HEK293T (cell line): Measurements from ENCODE around the gene NAGK.
"Not testable (repeated sequence)": the region's sequence is repeated elsewhere in the genome, so short reads cannot be mapped to it uniquely, and the experiment has no call there.

Experiments used
- CTCF ChIA-PET: fragments of 350-600 bp; formaldehyde crosslinking; extraction: SDS; loops from one replicate; lab custom pipeline; 2021; ENCODE audit warnings: antibody characterized with exemption, inconsistent platforms; lab: Yijun Ruan, JAX
- POLR2A ChIA-PET: fragments of 350-600 bp; formaldehyde crosslinking; extraction: SDS; loops from one replicate; lab custom pipeline; 2020; ENCODE audit warnings: antibody characterized with exemption, inconsistent platforms; lab: Yijun Ruan, JAX
- DNase-seq: peaks from one replicate; pipeline ENCODE4 v3.0.0; 2012; ENCODE audit warnings: mixed read lengths; ENCODE audit errors: extremely low spot score
- ARNT ChIP-seq: fragments of 450-650 bp; IDR thresholded peaks from 2 replicates; pipeline ENCODE4 v1.6.1; 2017; ENCODE audit warnings: mild to moderate bottlenecking
- BHLHE40 ChIP-seq: fragments of 450-650 bp; IDR thresholded peaks from 2 replicates; pipeline ENCODE4 v1.6.1; 2016; ENCODE audit warnings: mild to moderate bottlenecking, moderate library complexity, borderline replicate concordance
- CTBP1 ChIP-seq: fragments of 450-650 bp; IDR thresholded peaks from 2 replicates; pipeline ENCODE4 v1.6.1; 2016; ENCODE audit warnings: borderline replicate concordance
- ELF4 ChIP-seq: fragments of 450-650 bp; IDR thresholded peaks from 2 replicates; pipeline ENCODE4 v1.6.1; 2017; ENCODE audit warnings: antibody characterized with exemption
- FOXA1 ChIP-seq: fragments of 450-650 bp; IDR thresholded peaks from 2 replicates; pipeline ENCODE4 v1.6.1; 2016; ENCODE audit warnings: mild to moderate bottlenecking
- FOXK2 ChIP-seq: fragments of 450-650 bp; IDR thresholded peaks from 2 replicates; pipeline ENCODE4 v1.6.1; 2016; ENCODE audit warnings: mild to moderate bottlenecking
- FOXM1 ChIP-seq: fragments of 450-650 bp; IDR thresholded peaks from 2 replicates; pipeline ENCODE4 v1.6.1; 2017; ENCODE audit warnings: mild to moderate bottlenecking, borderline replicate concordance
- HDGF ChIP-seq: fragments of 450-650 bp; IDR thresholded peaks from 2 replicates; pipeline ENCODE4 v1.6.1; 2017; ENCODE audit warnings: antibody characterized with exemption, borderline replicate concordance
- L3MBTL2 ChIP-seq: fragments of 450-650 bp; conservative IDR thresholded peaks from 2 replicates; pipeline ENCODE4 v1.6.1; 2016; ENCODE audit warnings: mild to moderate bottlenecking
- NFRKB ChIP-seq: fragments of 450-650 bp; IDR thresholded peaks from 2 replicates; pipeline ENCODE4 v1.6.1; 2016; ENCODE audit warnings: mild to moderate bottlenecking, moderate library complexity
- SP1 ChIP-seq: fragments of 450-650 bp; IDR thresholded peaks from 2 replicates; pipeline ENCODE4 v1.6.1; 2017
- SUZ12 ChIP-seq: fragments of 450-650 bp; IDR thresholded peaks from 2 replicates; pipeline ENCODE4 v1.6.1; 2016; ENCODE audit warnings: mild to moderate bottlenecking
- TARDBP ChIP-seq: fragments of 450-650 bp; IDR thresholded peaks from 2 replicates; pipeline ENCODE4 v1.6.1; 2016

NAGK gene

GRCh38 chr2:71082402-71083252, 14.2 kb downstream of the NAGK start:
- TF ChIP-seq FOXK2 (no peak), HDGF (no peak), FOXM1 (no peak), SUZ12 (no peak), FOXA1 (no peak)
- ChIA-PET CTCF (interaction anchor here (0.5 to 1.6 kb wide), 2 partner anchors 13 to 19 kb away, joined by 3 to 4 read pairs; no protein-coding TSS in a partner anchor), POLR2A (no interaction called here)
- no peak for DNase-seq

- CTCF ChIA-PET, DNase-seq: not testable (repeated sequence)
- POLR2A ChIA-PET: interaction anchor here (0.6 kb wide), 1 partner anchor 15 kb away, joined by 3 read pairs; the partner anchor contains the start of gene NAGK
Observed at GRCh38 chr2:71083297-71083696, 14.8 kb downstream of the NAGK start.

- CTCF ChIA-PET: not testable (repeated sequence)
Observed at GRCh38 chr2:71083752-71084312, 15.4 kb downstream of the NAGK start.

GRCh38 chr2:71085325-71086003, 17.0 kb downstream of the NAGK start:
- POLR2A ChIA-PET, DNase-seq, CTCF ChIA-PET: not testable (repeated sequence)

More at GRCh38 chr2:71083752-71084312, 15.4 kb downstream of the NAGK start:
- POLR2A ChIA-PET: interaction anchor here (0.6 kb wide), 1 partner anchor 16 kb away, joined by 3 read pairs; the partner anchor contains the start of gene NAGK
- not testable (repeated sequence) for DNase-seq

GRCh38 chr2:71089475-71089874, 21.0 kb downstream of the NAGK start:
- CTCF ChIA-PET, DNase-seq, POLR2A ChIA-PET: not testable (repeated sequence)

GRCh38 chr2:71091808-71092207, 23.4 kb downstream of the NAGK start:
- not testable (repeated sequence) for DNase-seq
- ChIA-PET CTCF (interaction anchor here (1.2 kb wide), 2 partner anchors 9 to 22 kb away, joined by 4 to 5 read pairs; no protein-coding TSS in a partner anchor), POLR2A (interaction anchor here (1.5 kb wide), 1 partner anchor 24 kb away, joined by 6 read pairs; the partner anchor contains the start of gene NAGK)

- CTCF ChIA-PET, POLR2A ChIA-PET: not testable (repeated sequence)
Observed at GRCh38 chr2:71092491-71093260, 24.2 kb downstream of the NAGK start.

GRCh38 chr2:71100195-71100964, 31.9 kb downstream of the NAGK start:
- POLR2A ChIA-PET: interaction anchor here (1.0 to 2.9 kb wide), 3 partner anchors 29 to 32 kb away, joined by 3 to 11 read pairs (median 3); partner anchors contain the start of genes MPHOSPH10 and NAGK
- TF ChIP-seq SP1: no peak
- TF ChIP-seq NFRKB: 0 out of 2 replicates have a peak, but pooled peaks have one; percentile 32
- TF ChIP-seq ARNT: no peak
- no peak for TF ChIP-seq L3MBTL2
- no peak for TF ChIP-seq SUZ12
- DNase-seq: peak; percentile 83
- CTCF ChIA-PET: interaction anchor here (0.6 to 1.8 kb wide), 9 partner anchors 9 to 188 kb away, joined by 3 to 11 read pairs (median 3); partner anchors contain the start of gene MPHOSPH10

More at GRCh38 chr2:71092491-71093260, 24.2 kb downstream of the NAGK start:
- DNase-seq: not testable (repeated sequence)

- no peak for DNase-seq
- TF ChIP-seq SP1 (no peak), ELF4 (no peak), FOXA1 (no peak), FOXM1 (no peak), BHLHE40 (no peak), ARNT (no peak), TARDBP (no peak), CTBP1 (no peak)
- POLR2A ChIA-PET: no interaction called here
- CTCF ChIA-PET: interaction anchor here (0.7 to 1.8 kb wide), 3 partner anchors 10 to 54 kb away, joined by 3 to 11 read pairs (median 5); no protein-coding TSS in a partner anchor
Observed at GRCh38 chr2:71101656-71102055, 33.2 kb downstream of the NAGK start.
